Endometrium (tissue), 2 donors: ENCODE data around the gene RAB40A.
"Not testable (repeated sequence)": the region's sequence is repeated elsewhere in the genome, so short reads cannot be mapped to it uniquely, and the experiment has no call there.

Experiments
- FAIRE-seq: peaks from 2 replicates; lab custom pipeline; 2012; peaks lifted over from hg19 to GRCh38; lab: Jason Lieb, UNC
- donor health status: control.
- donor health status: control.

The RAB40A gene

DNA sequence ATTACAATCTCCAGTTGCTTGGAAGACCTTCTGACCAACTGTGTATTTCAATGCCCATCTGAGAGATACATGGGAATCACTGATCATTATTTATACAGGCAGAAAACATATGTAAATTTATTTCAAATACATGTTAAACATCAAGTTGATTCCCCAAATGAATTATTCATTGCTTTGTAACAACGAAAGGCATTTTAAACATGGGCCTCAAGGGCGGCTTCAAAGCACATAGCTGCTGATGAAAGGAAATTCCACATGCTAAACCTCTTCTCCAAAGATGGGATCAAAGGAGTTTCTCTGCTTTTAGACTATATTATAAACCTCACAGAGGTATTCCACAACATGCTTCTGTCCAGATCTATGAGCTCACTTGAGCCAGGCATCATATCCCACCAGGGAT is 4.3 kb upstream of the RAB40A start:
- FAIRE-seq = no peak

DNA sequence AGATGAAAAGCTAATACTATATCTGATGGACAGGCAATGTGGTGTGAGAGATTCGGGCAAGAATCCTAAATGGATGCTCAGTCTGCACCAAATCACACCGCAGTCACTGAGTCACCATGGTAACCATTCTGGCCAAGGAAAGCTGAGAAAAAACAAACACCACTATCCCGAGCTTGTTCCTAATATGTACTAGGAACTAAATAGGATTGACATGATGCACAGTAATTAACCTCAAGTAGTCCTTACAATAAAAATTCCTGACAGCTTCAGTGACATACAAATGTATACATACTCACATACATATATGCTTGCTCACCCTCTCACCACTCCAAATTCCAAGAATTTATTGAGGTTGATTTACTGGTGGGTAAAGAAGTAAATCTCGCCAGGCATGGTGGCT is 1.1 kb upstream of the RAB40A start:
- FAIRE-seq = no peak

DNA sequence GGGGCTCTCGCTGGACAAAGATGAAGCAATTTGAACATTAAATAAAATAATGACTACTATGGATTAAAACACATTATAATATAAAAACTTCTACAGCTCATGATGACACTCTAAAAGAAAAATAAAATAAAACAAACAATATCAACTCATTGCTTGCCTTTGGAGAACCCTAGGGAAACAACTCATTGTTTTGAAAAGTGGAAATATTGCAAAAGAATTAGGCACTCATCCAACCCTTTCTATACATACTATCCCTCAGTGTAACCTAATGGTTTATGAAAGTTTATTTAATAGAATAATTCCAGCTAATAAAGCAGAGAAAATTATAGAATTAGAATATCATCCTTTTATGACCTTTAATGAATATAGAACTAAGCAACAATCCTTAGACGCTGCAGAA is 718 bp downstream of the RAB40A start:
- no peak for FAIRE-seq

DNA sequence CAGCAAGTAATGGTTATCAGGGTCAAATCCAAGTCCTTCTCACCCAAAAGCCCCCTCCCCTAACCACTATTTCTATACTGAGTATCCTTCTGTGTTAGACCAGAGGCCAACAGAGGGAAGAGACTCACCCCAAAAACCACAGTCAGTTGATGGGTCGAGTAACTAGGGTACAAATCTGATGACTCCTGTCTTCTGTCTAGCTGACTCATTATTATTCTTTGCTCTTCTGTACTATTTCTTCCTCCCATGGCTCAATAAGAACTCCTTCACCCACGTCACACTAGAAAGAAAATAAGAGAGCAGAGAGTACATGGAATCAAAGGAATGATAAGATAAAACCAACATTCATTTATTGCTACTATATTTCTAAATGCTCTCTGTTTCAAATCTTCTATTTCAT is 2.0 kb downstream of the RAB40A start:
- no peak for FAIRE-seq

DNA sequence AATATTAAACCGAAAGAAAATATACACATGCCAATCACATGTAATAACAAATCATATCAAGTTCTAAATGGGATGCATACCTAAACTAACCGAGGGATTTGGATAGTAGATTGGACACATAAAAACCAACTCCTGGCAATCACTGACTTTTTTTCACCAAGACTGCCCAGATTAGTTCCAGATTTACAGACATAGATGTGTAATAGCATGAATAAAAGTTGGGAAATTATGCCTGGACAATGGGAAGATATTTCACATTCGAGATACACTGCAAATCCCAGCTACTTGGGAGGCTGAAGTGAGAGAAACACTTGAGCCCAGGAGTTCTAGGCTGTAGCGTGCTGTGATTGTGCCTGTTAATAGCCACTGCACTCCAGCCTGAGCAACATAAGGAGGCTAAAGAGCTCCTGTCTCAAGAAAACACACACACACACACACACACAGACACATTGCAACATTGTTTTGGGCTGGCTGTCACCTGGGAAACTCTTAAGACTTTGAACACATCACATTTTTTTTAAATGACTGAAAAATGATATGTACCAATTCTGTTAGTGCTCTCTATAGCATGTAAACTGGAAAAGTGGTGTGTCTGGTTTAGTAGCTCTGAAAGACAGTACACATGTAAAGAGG is 5.7 kb downstream of the RAB40A start:
- FAIRE-seq = no peak

DNA sequence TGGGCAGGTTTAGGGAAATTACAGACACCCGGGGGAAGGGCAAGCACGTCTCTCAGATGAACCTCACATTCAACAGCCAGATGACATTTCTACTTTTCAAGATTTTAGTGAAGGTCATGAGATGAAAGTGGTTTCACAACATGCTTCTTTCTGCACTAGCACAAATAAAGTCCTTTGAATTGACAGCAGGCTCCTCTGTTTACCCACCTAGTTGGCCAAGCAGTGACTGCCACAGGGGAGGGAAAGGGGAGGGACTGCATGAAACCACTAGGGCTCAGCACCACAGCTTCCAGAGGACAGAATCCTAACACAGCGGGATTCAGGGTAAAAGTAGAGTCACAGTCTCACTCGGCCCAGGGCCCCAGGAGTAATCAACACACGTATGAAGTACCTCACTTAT is 6.2 kb downstream of the RAB40A start:
- FAIRE-seq = no peak

DNA sequence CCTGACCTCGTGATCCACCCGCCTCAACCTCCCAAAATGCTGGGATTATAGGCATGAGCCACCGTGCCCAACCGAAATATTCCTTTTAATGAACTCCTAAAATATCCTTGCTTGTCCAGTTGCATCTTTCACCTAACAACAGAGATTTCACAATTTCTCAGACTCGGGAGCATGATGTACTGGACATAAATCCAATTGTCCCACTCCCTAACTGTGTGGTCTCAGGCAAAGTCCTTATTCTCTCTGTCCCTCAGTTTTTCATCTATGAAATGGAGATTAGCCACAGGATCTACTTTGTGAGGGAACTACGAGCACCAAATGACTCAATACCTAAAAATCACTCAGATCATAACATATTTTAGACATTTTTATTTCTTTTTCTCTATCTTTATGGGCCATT is 9.3 kb downstream of the RAB40A start:
- FAIRE-seq = no peak

DNA sequence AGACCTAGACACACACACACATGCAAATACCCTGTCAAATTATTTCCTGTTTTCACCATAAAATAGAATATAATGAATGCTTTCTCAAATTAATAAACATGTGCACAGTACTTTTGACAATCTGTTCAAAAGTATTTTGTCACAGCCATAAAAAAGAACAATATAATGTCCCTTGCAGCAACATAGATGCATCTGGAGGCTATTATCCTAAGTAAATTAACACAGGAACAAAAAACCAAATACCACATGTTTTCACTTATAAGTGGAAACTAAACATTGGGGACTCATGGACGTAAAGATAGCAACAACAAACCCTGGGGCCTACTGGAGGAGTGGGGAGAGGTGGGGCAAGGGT is 15.5 kb downstream of the RAB40A start:
- FAIRE-seq = no peak

DNA sequence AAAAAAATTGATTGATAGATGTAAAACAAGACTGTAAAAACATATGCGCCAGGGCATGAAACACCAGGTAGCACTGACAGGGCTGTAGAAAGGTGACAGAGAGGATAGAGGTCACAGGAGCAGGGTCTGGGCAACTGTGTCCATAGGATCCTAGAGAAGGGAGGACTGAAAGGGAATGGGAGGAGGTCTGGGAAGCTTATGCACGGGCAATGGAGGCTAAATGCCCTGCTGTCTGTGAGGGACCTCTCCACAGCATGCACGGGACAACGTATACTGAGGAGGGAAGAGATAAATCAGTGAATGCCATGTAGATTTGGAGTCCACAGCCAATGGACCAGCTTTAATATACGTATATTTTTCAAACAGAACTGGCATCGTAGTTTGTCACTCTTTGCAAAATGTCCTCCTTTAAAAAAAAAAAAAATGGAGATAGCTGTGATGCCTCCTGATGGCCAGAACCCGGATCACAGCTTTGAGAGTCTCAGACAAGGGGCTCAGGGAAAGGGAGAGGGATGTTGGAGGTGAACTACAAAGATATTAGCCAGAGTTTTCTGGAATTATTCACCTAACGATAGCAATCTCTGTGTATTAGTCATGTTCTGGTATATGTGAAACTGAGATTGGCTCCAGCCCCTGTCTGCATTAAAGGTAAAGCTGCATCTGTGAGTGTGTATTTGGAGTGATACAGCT is 16.0 kb downstream of the RAB40A start:
- FAIRE-seq = no peak

DNA sequence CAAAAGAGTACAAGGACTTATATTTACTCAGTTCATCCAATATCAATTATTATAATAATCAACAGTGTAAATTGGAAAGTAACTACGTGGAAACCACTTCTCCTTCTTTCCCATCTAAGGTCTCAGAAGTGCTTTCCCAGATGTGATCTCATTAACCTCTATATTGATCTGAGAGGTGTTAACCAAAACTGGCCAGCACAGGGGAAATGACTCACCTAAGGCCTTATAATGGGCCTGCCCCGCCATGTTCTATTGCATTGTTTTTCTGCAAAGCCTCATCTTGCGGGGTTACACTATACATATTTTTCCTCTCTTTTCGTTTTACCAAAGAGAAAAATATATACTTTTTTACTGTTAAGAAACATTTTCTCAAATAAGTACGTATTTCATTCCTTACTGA is 20.5 kb downstream of the RAB40A start:
- FAIRE-seq = no peak

DNA sequence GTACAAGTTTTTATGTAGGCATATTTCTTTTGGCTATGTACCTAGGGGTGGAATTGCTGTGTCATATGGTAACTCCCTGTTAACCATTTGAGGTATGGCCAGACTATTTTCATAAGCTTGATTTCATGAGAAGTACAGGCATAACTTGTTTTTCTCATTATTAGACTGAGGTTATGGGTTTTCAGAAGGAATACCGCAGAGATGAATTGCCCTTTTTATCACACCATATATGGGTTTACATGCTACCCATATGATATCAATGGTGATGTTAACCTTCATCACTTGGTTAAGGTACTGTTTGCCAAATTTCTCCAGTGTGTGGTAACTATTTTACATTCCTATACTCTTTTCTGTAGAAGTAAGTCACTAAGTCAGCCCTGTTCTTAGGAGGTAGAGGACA is 23.5 kb downstream of the RAB40A start:
- FAIRE-seq = no peak

DNA sequence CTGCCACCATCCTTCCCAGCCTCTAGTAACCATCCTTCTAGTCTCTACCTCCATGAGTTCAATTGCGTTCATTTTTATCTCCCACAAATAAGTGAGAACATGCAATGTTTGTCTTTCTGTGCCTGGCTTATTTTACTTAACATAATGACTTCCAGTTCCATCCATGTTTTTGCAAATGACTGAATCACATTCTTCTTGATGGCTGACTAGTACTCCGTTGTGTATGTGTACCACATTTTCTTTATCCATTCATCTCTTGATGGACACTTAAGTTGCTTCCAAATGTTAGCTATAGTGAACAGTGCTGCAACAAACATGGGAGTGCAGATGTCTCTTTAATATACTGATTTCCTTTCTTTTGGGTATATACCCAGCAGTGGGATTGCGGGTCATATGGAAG is 25.7 kb downstream of the RAB40A start:
- FAIRE-seq = not testable (repeated sequence)

DNA sequence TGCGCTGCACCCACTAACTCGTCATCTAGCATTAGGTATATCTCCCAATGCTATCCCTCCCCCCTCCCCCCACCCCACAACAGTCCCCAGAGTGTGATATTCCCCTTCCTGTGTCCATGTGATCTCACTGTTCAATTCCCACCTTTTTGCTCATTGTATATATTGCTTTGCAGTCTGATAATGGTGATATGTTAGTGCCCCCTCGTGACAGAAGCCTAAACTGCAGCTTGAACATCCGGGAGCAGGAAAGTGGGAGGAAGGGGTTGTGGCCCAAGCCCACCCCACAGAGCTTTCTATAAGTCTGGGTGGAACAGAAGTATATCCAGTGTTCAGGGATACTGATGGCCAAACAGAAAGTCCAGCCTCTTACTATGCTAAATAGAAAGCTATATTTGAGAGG is 29.6 kb downstream of the RAB40A start:
- not testable (repeated sequence) for FAIRE-seq

DNA sequence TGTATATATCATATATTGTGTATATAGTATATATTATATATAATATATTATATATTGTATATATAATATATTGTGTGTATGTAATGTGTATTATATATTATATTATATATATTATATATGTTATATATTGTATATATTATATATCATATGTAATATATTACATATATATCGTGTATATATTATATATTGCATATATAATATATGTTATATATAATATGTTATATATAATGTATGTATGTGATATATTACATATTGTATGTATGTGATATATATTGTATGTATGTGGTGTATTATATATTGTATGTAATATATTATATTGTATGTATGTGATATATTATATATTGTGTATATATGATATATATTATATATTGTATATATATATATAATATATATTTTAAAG is 30.5 kb downstream of the RAB40A start:
- peak; percentile 96 for FAIRE-seq

DNA sequence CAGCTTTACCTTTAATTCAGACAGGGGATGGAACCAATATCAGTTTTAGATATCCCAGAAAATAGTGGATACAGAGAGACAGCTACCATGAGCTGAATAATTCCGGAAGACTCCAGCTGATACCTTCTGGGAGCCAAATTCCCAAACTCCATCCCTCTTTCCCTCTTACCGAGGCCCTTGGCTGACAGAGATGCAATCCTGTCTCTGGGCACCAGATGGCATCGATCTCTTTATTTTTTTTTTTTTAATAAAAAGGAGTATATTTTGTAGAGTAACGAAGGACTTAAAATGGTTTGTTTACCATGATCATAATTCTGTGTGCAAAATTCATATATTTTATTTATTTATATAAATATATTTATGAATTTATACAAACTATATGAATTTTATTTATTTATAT is 31.0 kb downstream of the RAB40A start:
- no peak for FAIRE-seq

DNA sequence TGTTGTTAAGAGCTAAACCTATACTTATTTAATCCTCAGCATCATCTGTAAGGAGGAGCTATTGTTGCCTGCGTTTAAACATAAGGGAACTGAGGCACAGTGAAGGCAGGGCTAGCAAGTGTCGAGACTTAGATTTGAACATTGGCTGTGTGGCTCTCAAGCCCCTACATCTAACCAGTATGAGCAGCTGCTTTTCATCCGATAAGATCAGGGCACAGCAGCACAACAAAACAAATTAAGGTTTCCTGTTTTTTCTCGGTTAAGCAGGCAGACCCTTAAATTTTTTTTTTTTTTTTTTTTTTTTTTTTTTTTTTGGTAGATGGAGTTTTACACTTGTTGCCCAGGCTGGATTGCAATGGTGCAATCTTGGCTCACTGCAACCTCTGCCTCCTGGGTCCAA is 35.6 kb downstream of the RAB40A start:
- FAIRE-seq = no peak

DNA sequence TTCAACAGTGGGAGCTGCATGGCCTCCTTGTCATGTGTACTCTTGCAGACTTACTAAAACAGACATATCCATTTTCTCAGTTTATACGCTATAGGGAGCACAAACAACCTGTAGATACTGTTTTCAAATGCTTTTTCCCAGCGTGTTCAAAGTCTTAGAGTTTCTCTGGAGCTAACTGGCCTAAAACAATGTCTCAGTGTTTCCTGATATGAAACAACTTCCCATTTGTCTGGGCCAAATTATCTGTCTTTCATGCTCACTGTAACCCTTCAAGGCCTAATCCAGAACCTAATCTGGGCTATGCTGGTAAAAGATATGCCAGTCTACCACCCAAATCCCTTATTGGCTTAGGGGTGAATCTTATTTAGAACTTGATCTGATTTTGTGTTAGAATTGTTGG is 38.8 kb downstream of the RAB40A start:
- no peak for FAIRE-seq

DNA sequence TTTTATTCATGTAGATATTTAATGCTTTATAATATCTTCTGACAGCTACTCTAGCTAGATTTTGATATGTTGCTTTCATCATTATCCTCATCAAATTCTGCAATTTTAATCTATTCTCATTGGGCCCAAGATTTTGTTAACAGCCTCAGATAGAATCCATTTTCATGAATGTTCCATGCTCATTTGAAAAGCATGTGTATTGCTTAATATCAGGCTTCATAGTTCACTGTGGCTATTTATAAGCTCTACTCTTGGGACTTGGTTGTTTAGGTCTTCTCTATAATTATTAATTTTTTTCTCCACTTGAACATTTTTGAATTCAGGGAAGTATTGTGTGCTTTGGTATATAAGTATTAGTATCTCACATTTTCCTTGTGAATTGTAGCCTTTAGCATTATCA is 41.8 kb downstream of the RAB40A start:
- no peak for FAIRE-seq

DNA sequence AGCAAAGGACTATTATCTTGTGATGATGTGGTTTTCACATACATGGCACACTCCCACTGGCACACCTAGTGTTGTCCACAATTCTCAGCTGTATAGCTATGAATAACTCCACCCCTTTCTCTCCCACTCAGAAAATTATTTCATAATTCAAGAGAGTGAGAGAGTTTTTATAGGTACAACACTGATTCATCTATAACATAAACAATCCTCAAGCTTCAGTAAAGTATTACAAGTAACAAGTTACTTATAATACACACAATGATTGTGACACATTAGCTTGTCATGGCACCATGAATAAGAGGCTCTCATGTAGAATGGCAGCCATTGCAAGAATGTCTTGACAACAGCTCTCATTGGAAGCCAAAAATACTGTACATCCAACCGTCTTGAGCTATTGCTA is 43.9 kb downstream of the RAB40A start:
- no peak for FAIRE-seq

DNA sequence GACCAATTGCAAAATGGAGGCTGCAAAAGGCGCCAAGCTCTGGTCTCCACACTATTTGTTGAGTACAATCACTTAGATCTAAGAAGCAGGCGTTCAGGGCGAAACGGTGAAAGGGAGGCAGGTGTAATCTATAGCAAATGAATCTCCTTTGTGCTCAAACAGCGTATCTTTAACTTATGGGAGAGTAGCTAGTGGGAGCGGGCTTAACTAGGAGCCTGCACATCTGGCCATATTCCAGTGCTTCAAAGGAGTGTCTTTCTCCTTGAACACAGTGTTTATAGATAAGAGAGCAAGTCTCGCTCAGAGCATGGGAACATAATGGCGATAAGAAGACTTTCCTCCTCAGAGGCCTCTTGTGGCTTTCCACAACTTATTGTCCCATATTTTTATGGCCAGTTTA is 49.3 kb downstream of the RAB40A start:
- FAIRE-seq = not testable (repeated sequence)

DNA sequence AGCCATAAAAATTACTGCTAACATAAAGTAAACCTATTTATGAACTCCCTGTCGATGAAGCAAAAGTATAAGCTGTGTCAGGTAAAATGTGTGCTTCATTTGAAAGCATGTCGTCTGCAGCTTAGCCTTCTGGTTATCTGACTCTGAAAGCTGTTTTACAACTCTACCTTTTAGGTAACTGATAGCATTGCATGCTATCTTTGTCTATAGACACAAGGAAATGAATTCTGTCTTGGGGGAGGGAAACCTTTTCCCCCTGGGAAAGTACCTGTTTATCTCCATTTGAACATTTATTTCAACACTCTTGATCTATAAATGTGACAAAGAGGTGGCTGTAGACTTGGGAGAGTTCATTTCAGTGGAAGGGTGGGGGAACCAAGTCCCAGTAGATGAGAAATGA is 51.4 kb downstream of the RAB40A start:
- FAIRE-seq = no peak

DNA sequence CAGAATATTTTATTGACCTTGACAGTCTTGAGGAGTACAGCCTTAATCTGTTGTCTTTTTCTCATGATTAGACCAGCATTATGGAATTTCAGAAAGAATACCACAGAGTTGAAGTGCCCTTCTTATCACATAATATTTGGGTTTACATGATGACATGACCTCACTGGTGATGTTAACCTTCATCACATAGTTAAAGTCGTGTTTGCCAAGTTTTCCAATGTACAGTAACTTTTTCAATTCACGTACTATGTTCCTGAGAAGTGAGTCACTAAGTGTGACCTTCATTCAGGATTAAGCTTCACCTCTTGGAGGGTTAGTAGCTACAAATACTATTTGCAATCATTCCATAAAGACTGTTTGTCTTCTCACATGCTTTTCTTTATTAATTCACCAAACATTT is 52.1 kb downstream of the RAB40A start:
- FAIRE-seq = no peak

DNA sequence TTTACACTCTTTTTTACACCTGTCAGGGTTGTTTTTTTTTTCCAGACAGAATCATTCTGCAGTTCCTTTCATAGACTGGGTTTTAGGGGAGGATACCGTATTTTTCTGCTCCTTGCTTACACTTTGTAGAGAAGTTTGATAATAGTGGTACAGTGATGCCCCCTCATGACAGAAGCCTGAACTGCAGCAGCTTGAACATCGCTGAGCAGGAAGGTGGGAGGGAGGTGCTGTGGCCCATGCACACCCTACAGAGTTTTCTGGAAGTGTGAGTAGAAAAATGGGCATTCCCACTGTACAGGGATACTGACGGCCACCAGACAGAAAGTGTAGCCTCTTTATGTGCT is 54.5 kb downstream of the RAB40A start:
- no peak for FAIRE-seq

DNA sequence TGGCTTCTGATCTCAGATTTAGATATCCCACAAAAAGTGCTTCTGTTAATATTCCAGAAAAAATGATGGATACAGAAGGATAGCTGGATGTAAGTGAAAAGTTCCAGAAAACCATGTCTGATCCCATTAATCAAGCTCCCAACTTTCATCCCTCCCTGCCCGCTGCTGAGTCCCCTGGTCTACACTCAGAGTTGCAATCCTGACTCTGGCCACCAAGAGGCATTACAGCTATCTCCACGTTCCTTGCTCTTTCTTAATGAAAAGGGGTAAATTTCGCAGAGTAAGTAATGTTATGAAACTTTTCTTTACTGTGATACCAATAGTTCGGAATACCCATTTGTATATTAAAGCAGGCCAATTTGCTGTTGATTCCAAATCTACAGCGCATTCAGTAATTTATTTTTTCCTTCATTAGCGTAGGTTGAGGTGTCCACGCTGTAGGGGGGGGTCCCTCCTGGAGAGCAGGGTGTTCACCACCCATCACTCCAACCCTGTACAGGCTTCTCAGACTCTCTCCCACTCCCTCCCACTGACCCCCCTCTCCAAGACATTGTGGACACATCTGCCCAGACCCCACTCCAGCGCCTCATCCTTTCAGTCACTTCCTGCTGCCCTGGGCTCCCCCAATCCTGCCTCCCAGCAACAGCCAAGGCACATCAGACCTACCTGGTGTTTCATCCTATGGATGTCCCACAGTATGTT is 55.1 kb downstream of the RAB40A start:
- FAIRE-seq = no peak
